Mesendoderm (in vitro differentiated cells): ENCODE measurements around the gene KRTAP3-1.

ENCODE experiments used
- DNase-seq: peaks from one replicate; pipeline ENCODE4 v3.0.0; 2013
- H2AK5ac ChIP-seq: 2 replicates; pipeline ENCODE4 v1.6.1; 2013; ENCODE audit warnings: low read length, inconsistent platforms
- H2BK120ac ChIP-seq: 2 replicates; pipeline ENCODE4 v1.6.1; 2013; ENCODE audit warnings: low read depth, mild to moderate bottlenecking, low read length, moderate library complexity, mixed read lengths
- H2BK15ac ChIP-seq: replicated peaks from 2 replicates; pipeline ENCODE4 v1.6.1; 2013; ENCODE audit warnings: low read depth, mild to moderate bottlenecking, moderate library complexity
- H2BK5ac ChIP-seq: 2 replicates; pipeline ENCODE4 v1.6.1; 2013; ENCODE audit warnings: low read length, inconsistent platforms
- H3K18ac ChIP-seq: 2 replicates; pipeline ENCODE4 v1.6.1; 2013; ENCODE audit warnings: mild to moderate bottlenecking, low read length, mixed read lengths
- H3K23ac ChIP-seq: one replicate; pipeline ENCODE4 v1.6.1; 2013; ENCODE audit warnings: low read length
- H3K27ac ChIP-seq: 2 replicates; pipeline ENCODE4 v1.5.1; 2013; ENCODE audit warnings: low read depth, mild to moderate bottlenecking, inconsistent platforms, low read length, moderate library complexity
- H3K27me3 ChIP-seq: 2 replicates; pipeline ENCODE4 v1.6.1; 2013; ENCODE audit warnings: low read length, control low read depth, mild to moderate bottlenecking, inconsistent platforms; ENCODE audit not compliant: insufficient read depth, poor library complexity
- H3K36me3 ChIP-seq: 2 replicates; pipeline ENCODE4 v1.6.1; 2013; ENCODE audit warnings: low read length, inconsistent platforms; ENCODE audit not compliant: control insufficient read depth, insufficient read depth
- H3K4ac ChIP-seq: one replicate; pipeline ENCODE4 v1.6.1; 2013; ENCODE audit warnings: low read depth, mild to moderate bottlenecking, low read length, moderate library complexity
- H3K4me1 ChIP-seq: 2 replicates; pipeline ENCODE4 v1.6.1; 2013; ENCODE audit warnings: low read depth, low read length, inconsistent platforms; ENCODE audit not compliant: control insufficient read depth
- H3K4me2 ChIP-seq: 2 replicates; pipeline ENCODE4 v1.6.1; 2013; ENCODE audit warnings: low read length
- H3K4me3 ChIP-seq: 2 replicates; pipeline ENCODE4 v1.5.1; 2013; ENCODE audit warnings: mild to moderate bottlenecking, low read length
- H3K56ac ChIP-seq: one replicate; pipeline ENCODE4 v1.6.1; 2013; ENCODE audit warnings: low read length
- H3K79me1 ChIP-seq: 2 replicates; pipeline ENCODE4 v1.6.1; 2013; ENCODE audit warnings: low read length, inconsistent platforms
- H3K79me2 ChIP-seq: 2 replicates; pipeline ENCODE4 v1.6.1; 2013; ENCODE audit warnings: mild to moderate bottlenecking, low read length; ENCODE audit not compliant: control insufficient read depth, insufficient read depth
- H3K9ac ChIP-seq: 2 replicates; pipeline ENCODE4 v1.6.1; 2013; ENCODE audit warnings: low read length, inconsistent platforms
- H4K5ac ChIP-seq: one replicate; pipeline ENCODE4 v1.6.1; 2013; ENCODE audit warnings: low read length
- H4K8ac ChIP-seq: one replicate; pipeline ENCODE4 v1.6.1; 2013; ENCODE audit warnings: low read depth, mild to moderate bottlenecking, control low read depth, low read length, moderate library complexity
- WGBS: extraction: QIAGEN DNeasy Blood & Tissue Kit; methylation state at CpG from one replicate; pipeline ENCODE4 v1.1.7; 2013; ENCODE audit warnings: low lambda C conversion rate, missing lambda C conversion rate; ENCODE audit not compliant: insufficient coverage; ENCODE audit errors: extremely low coverage; 5-methylcytosine and 5-hydroxymethylcytosine counted together

The KRTAP3-1 gene

GRCh38 chr17:41020336-41020735, 11.4 kb upstream of the KRTAP3-1 start:
- H3K79me2 ChIP-seq: no peaks in the 10 kb centered on the region
- no peak overlapping the region for H3K9ac ChIP-seq
- no peaks in the 10 kb centered on the region for H3K27me3 ChIP-seq
- no peak overlapping the region for H2BK15ac ChIP-seq
- no peak overlapping the region for H3K18ac ChIP-seq
- H2BK5ac ChIP-seq: no peak overlapping the region
- H3K4me2 ChIP-seq: no peak overlapping the region
- H3K27ac ChIP-seq: no peak overlapping the region
- H3K79me1 ChIP-seq: no peaks in the 10 kb centered on the region
- no peak overlapping the region for H2BK120ac ChIP-seq
- no peak overlapping the region for H3K23ac ChIP-seq
- DNase-seq: no peak
- H3K4me1 ChIP-seq: no peaks in the 10 kb centered on the region
- no peak overlapping the region for H3K4ac ChIP-seq
- no peak overlapping the region for H3K56ac ChIP-seq
- H4K8ac ChIP-seq: no peak overlapping the region
- no peak overlapping the region for H3K4me3 ChIP-seq
- no peak overlapping the region for H2AK5ac ChIP-seq
- no peaks in the 10 kb centered on the region for H3K36me3 ChIP-seq
- no peak overlapping the region for H4K5ac ChIP-seq

GRCh38 chr17:41019415-41019814, 10.5 kb upstream of the KRTAP3-1 start:
- Histone ChIP-seq H3K36me3 (no peaks in the 10 kb centered on the region), H3K4ac (no peak overlapping the region), H3K27me3 (no peaks in the 10 kb centered on the region), H3K4me3 (no peak overlapping the region), H3K9ac (no peak overlapping the region), H3K27ac (no peak overlapping the region), H4K5ac (no peak overlapping the region), H2BK15ac (no peak overlapping the region), H4K8ac (no peak overlapping the region), H3K23ac (no peak overlapping the region), H3K79me1 (no peaks in the 10 kb centered on the region), H3K79me2 (no peaks in the 10 kb centered on the region), H2BK120ac (no peak overlapping the region), H2AK5ac (no peak overlapping the region), H3K4me2 (no peak overlapping the region), H3K18ac (no peak overlapping the region), H3K56ac (no peak overlapping the region), H3K4me1 (no peaks in the 10 kb centered on the region), H2BK5ac (no peak overlapping the region)
- DNase-seq: no peak
- WGBS: no CpG with 5 or more reads among the region's 3 CpGs

GRCh38 chr17:41018541-41018940, 9.6 kb upstream of the KRTAP3-1 start:
- Histone ChIP-seq H4K5ac (no peak overlapping the region), H3K4me1 (no peaks in the 10 kb centered on the region), H3K36me3 (no peaks in the 10 kb centered on the region), H3K79me2 (no peaks in the 10 kb centered on the region), H3K4me3 (no peak overlapping the region), H2AK5ac (no peak overlapping the region), H4K8ac (no peak overlapping the region), H2BK120ac (no peak overlapping the region), H3K79me1 (no peaks in the 10 kb centered on the region), H3K56ac (no peak overlapping the region), H2BK5ac (no peak overlapping the region), H3K18ac (no peak overlapping the region), H3K4me2 (no peak overlapping the region), H3K27me3 (no peaks in the 10 kb centered on the region), H3K9ac (no peak overlapping the region), H3K23ac (no peak overlapping the region), H3K27ac (no peak overlapping the region), H3K4ac (no peak overlapping the region), H2BK15ac (no peak overlapping the region)
- WGBS: no CpG with 5 or more reads among the region's 3 CpGs
- no peak for DNase-seq

GRCh38 chr17:41016578-41017215, 7.8 kb upstream of the KRTAP3-1 start:
- no peak overlapping the region for H4K5ac ChIP-seq
- H2BK5ac ChIP-seq: no peak overlapping the region
- H3K4ac ChIP-seq: no peak overlapping the region
- H3K27ac ChIP-seq: no peak overlapping the region
- no peaks in the 10 kb centered on the region for H3K36me3 ChIP-seq
- H4K8ac ChIP-seq: no peak overlapping the region
- no peaks in the 10 kb centered on the region for H3K79me1 ChIP-seq
- no peak overlapping the region for H2BK15ac ChIP-seq
- no peak for DNase-seq
- no peaks in the 10 kb centered on the region for H3K4me1 ChIP-seq
- H3K4me2 ChIP-seq: no peak overlapping the region
- H3K4me3 ChIP-seq: no peak overlapping the region
- no peak overlapping the region for H3K23ac ChIP-seq
- H2BK120ac ChIP-seq: no peak overlapping the region
- H3K18ac ChIP-seq: no peak overlapping the region
- H3K27me3 ChIP-seq: no peaks in the 10 kb centered on the region
- WGBS: no CpG with 5 or more reads among the region's 13 CpGs
- H3K56ac ChIP-seq: no peak overlapping the region
- H2AK5ac ChIP-seq: no peak overlapping the region
- no peaks in the 10 kb centered on the region for H3K79me2 ChIP-seq
- no peak overlapping the region for H3K9ac ChIP-seq

- no peak overlapping the region for H4K5ac ChIP-seq
- H3K4ac ChIP-seq: no peak overlapping the region
- no peak overlapping the region for H3K18ac ChIP-seq
- H3K56ac ChIP-seq: no peak overlapping the region
- no peaks in the 10 kb centered on the region for H3K79me2 ChIP-seq
- no peak overlapping the region for H2BK15ac ChIP-seq
- no CpG with 5 or more reads among the region's 7 CpGs for WGBS
- H2BK5ac ChIP-seq: no peak overlapping the region
- H3K27me3 ChIP-seq: no peaks in the 10 kb centered on the region
- H3K27ac ChIP-seq: no peak overlapping the region
- no peak overlapping the region for H3K23ac ChIP-seq
- no peak overlapping the region for H2BK120ac ChIP-seq
- H3K9ac ChIP-seq: no peak overlapping the region
- H3K79me1 ChIP-seq: no peaks in the 10 kb centered on the region
- no peak overlapping the region for H3K4me2 ChIP-seq
- no peaks in the 10 kb centered on the region for H3K36me3 ChIP-seq
- H3K4me3 ChIP-seq: no peak overlapping the region
- H2AK5ac ChIP-seq: no peak overlapping the region
- H4K8ac ChIP-seq: no peak overlapping the region
- no peak for DNase-seq
- H3K4me1 ChIP-seq: no peaks in the 10 kb centered on the region
These were observed 6.5 kb upstream of the KRTAP3-1 start for GRCh38 chr17:41015454-41015853.

- no peak overlapping the region for H3K4me2 ChIP-seq
- no peak overlapping the region for H4K5ac ChIP-seq
- no peaks in the 10 kb centered on the region for H3K79me1 ChIP-seq
- H2BK15ac ChIP-seq: no peak overlapping the region
- H2BK120ac ChIP-seq: no peak overlapping the region
- H2AK5ac ChIP-seq: no peak overlapping the region
- H3K4me3 ChIP-seq: no peak overlapping the region
- H3K23ac ChIP-seq: no peak overlapping the region
- no peaks in the 10 kb centered on the region for H3K79me2 ChIP-seq
- no peaks in the 10 kb centered on the region for H3K4me1 ChIP-seq
- no peak overlapping the region for H3K9ac ChIP-seq
- peak; percentile 31 for DNase-seq
- no CpG with 5 or more reads among the region's 1 CpG for WGBS
- H3K56ac ChIP-seq: no peak overlapping the region
- no peak overlapping the region for H3K18ac ChIP-seq
- H3K36me3 ChIP-seq: no peaks in the 10 kb centered on the region
- H3K4ac ChIP-seq: no peak overlapping the region
- H3K27me3 ChIP-seq: no peaks in the 10 kb centered on the region
- no peak overlapping the region for H2BK5ac ChIP-seq
- no peak overlapping the region for H4K8ac ChIP-seq
- H3K27ac ChIP-seq: no peak overlapping the region
These were observed 4.7 kb upstream of the KRTAP3-1 start for GRCh38 chr17:41013606-41014005.
